ENCODE measurements around the gene TFDP1. TPM values are rescaled to one million over a fixed set of nuclear protein-coding genes. Genes with fewer than 3 reads are reported as not detected.
A peak's percentile ranks its signal among the peaks of the same experiment; 100 is the strongest.

The TFDP1 gene
- total and polyA plus RNA-seq, 2 of the 4 experiments (the other 2 are of a cell fraction): 59.3 to 97.0 TPM

GRCh38 chr13:113562085-113562749 is 22.3 kb upstream of the TFDP1 start:
- no peak overlapping the region for H3K56ac ChIP-seq (ENCODE audit: extremely low read depth, insufficient read depth, low read length)
- DNase-seq (peak; percentile 76), ATAC-seq (ENCODE audit: low read depth) (peak; percentile 96)
- H2AFZ ChIP-seq (replicated peaks; ENCODE audit: low read length, poor library complexity): peak overlapping the region; percentile 82
- H3K27me3 ChIP-seq (ENCODE audit: control insufficient read depth, insufficient read depth, low read length): peaks cover 15% of the 10 kb centered on the region
- no peak overlapping the region for H4K8ac ChIP-seq (ENCODE audit: low read depth in 2 of 2, low read length in 2 of 2)
- H3K79me1 ChIP-seq (ENCODE audit: low read depth in 1 of 2, low read length in 2 of 2): no peaks in the 10 kb centered on the region
- no peak overlapping the region for H2BK5ac ChIP-seq (ENCODE audit: low read depth, low read length, poor library complexity, severe bottlenecking)
- peaks cover under 1% of the 10 kb centered on the region; the same call in 1 of the 2 replicates for H4K20me1 ChIP-seq (ENCODE audit: insufficient read depth, low read length)
- dilution Hi-C loops (cut with HindIII; ENCODE audit: low sequenced_read_pairs, unreplicated experiment) (no loop called here), intact Hi-C loops (cut with micrococcal nuclease) (loop anchor here (1.0 to 2.0 kb wide), 2 partner anchors 104 to 287 kb away; no protein-coding TSS in a partner anchor), in situ Hi-C loops (cut with MboI; ENCODE audit: low sequenced_read_pairs) (no loop called here)
- 6% methylated on average over 5 of the region's 14 CpGs; no CpG with 5 or more reads in 1 of the 2 experiments for WGBS, 2 experiments (ENCODE audit: extremely low coverage in 2 of 2, insufficient read length in 1 of 2)
- no peak overlapping the region for H3K9ac ChIP-seq (ENCODE audit: low read depth, low read length)
- H2BK20ac ChIP-seq (ENCODE audit: low read depth, low read length): no peak overlapping the region
- no peak overlapping the region for H2BK120ac ChIP-seq (ENCODE audit: low read depth, low read length)
- H3K4ac ChIP-seq (ENCODE audit: low read depth, low read length): no peak overlapping the region
- H2BK15ac ChIP-seq (ENCODE audit: low read depth, low read length): no peak overlapping the region
- POLR2A ChIA-PET (ENCODE audit: unreplicated experiment): no interaction called here
- H3K27ac ChIP-seq (ENCODE audit: insufficient read depth, low read length): no peak overlapping the region
- TF ChIP-seq CTCF (conservative IDR thresholded peaks at IDR 0.05; ENCODE audit: low read depth, low read length) (peak; percentile 90), USF2 (IDR thresholded peaks at IDR 0.05; ENCODE audit: low read depth, low read length) (no peak), CHD1 (IDR thresholded peaks at IDR 0.05; ENCODE audit: low read depth, low read length) (no peak), FOS (IDR thresholded peaks at IDR 0.05; ENCODE audit: low read depth, low read length) (no peak), MAZ (IDR thresholded peaks at IDR 0.05; ENCODE audit: borderline replicate concordance, low read depth, low read length) (peak; percentile 60; the same call in 1 of the 2 replicates), NFE2L2 (IDR thresholded peaks at IDR 0.05; ENCODE audit: low read depth, low read length) (no peak), MXI1 (IDR thresholded peaks at IDR 0.05; ENCODE audit: borderline replicate concordance, low read depth, low read length) (no peak), MAFK (IDR thresholded peaks at IDR 0.05; ENCODE audit: low read depth, low read length) (no peak), SMC3 (IDR thresholded peaks at IDR 0.05; ENCODE audit: low read depth, low read length) (peak; percentile 61), RAD21 (IDR thresholded peaks at IDR 0.05; ENCODE audit: low read length) (peak; percentile 84), RCOR1 (IDR thresholded peaks at IDR 0.05; ENCODE audit: insufficient replicate concordance, low read length) (no peak)
- no peak overlapping the region for H3K14ac ChIP-seq (replicated peaks; ENCODE audit: low read depth, low read length)
- no peaks in the 10 kb centered on the region for H3K9me3 ChIP-seq (ENCODE audit: control insufficient read depth, insufficient read depth, low read length)
- H3K4me3 ChIP-seq (ENCODE audit: insufficient read depth, low read depth, low read length): no peak overlapping the region
- H3K18ac ChIP-seq (ENCODE audit: low read depth, low read length): no peak overlapping the region
- H3K23ac ChIP-seq (ENCODE audit: low read depth, low read length): no peak overlapping the region
- H2AK5ac ChIP-seq (ENCODE audit: low read depth, low read length): no peak overlapping the region
- no peak overlapping the region; the same call in 1 of the 2 replicates for H3K4me2 ChIP-seq (ENCODE audit: low read depth, low read length)
- no TSS peak for BruUV-seq (replicated peaks)
- H2AK9ac ChIP-seq (replicated peaks; ENCODE audit: low read depth, low read length, poor library complexity): peak overlapping the region; percentile 78
- no peak overlapping the region for H4K5ac ChIP-seq (ENCODE audit: low read depth, low read length)
- CTCF ChIA-PET: interaction anchor here (0.6 to 1.0 kb wide), 7 partner anchors 18 to 619 kb away, joined by 3 to 4 read pairs (median 3); no protein-coding TSS in a partner anchor
- no peak overlapping the region for H4K91ac ChIP-seq (ENCODE audit: insufficient read depth, low read depth, low read length)
- peaks cover under 1% of the 10 kb centered on the region; the same call in 1 of the 2 replicates for H3K9me1 ChIP-seq (ENCODE audit: insufficient read depth, low read length)
- H3K36me3 ChIP-seq (ENCODE audit: control insufficient read depth, insufficient read depth, low read length): no peaks in the 10 kb centered on the region
- no peaks in the 10 kb centered on the region for H3K4me1 ChIP-seq (ENCODE audit: control insufficient read depth, insufficient read depth, low read length)
